Fibroblast of lung (primary cell): ENCODE results near the gene TMCC1.

Experiments
- EZH2 ChIP-seq: IDR thresholded peaks from 2 replicates; pipeline ENCODE4 v1.5.1; 2012; ENCODE audit warnings: low read length, control low read depth, mild to moderate bottlenecking; ENCODE audit errors: missing control alignments
- TF ChIP-seq, protein P1 (sequence below), 2 donors: IDR thresholded peaks in 1 of 2; conservative IDR thresholded peaks in 1 of 2; 1 replicate in 1 of 2; 2 replicates in 1 of 2; pipeline ENCODE4 v1.5.1; 2011 to 2012; ENCODE audit warnings: low read length in 2 of 2, control low read depth in 1 of 2, inconsistent platforms in 1 of 2, low read depth in 1 of 2, mild to moderate bottlenecking in 1 of 2

GRCh38 chr3:129676985-129677384, 216.5 kb downstream of the TMCC1 start:
- TF ChIP-seq, protein P1, sequence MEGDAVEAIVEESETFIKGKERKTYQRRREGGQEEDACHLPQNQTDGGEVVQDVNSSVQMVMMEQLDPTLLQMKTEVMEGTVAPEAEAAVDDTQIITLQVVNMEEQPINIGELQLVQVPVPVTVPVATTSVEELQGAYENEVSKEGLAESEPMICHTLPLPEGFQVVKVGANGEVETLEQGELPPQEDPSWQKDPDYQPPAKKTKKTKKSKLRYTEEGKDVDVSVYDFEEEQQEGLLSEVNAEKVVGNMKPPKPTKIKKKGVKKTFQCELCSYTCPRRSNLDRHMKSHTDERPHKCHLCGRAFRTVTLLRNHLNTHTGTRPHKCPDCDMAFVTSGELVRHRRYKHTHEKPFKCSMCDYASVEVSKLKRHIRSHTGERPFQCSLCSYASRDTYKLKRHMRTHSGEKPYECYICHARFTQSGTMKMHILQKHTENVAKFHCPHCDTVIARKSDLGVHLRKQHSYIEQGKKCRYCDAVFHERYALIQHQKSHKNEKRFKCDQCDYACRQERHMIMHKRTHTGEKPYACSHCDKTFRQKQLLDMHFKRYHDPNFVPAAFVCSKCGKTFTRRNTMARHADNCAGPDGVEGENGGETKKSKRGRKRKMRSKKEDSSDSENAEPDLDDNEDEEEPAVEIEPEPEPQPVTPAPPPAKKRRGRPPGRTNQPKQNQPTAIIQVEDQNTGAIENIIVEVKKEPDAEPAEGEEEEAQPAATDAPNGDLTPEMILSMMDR (conservative IDR thresholded peaks at IDR 0.05 in 1 of 2, IDR thresholded peaks at IDR 0.05 in 1 of 2; ENCODE audit: low read depth in 1 of 2, low read length in 2 of 2) = no peak
- no peak for TF ChIP-seq EZH2
